HepG2 (cell line): ENCODE results near the gene BIRC2. TPM values are rescaled to one million over a fixed set of nuclear protein-coding genes. Genes with fewer than 3 reads are reported as not detected.

Experiments used
- ATAC-seq: fragments of 200-7000 bp; cut with Tn5 transposase; 3 replicates; pipeline ENCODE4 v1.9.1; 2020; ENCODE audit warnings: mild to moderate bottlenecking, moderate library complexity
- BruUV-seq: library from RNA; stranded (reverse); fragments of 400-500 nt; replicated peaks from 2 replicates; lab custom pipeline; 2021; lab: Mats Ljungman, UMichigan
- CTCF ChIA-PET: fragments of 300-600 bp; formaldehyde crosslinking; extraction: SDS; loops from one replicate; lab custom pipeline; 2021; ENCODE audit warnings: low total read pairs, inconsistent platforms, low intra/inter-chr PET ratio; lab: Yijun Ruan, JAX
- POLR2A ChIA-PET: fragments of 350-600 bp; sonication (Branson Sonifier 250); formaldehyde crosslinking; loops from one replicate; lab custom pipeline; 2020; ENCODE audit warnings: antibody characterized with exemption, inconsistent platforms; lab: Yijun Ruan, JAX
- DNase-seq: peaks from one replicate; pipeline ENCODE4 v3.0.0-alpha.2; 2015; ENCODE audit warnings: low spot score
- FAIRE-seq: peaks from 3 replicates; lab custom pipeline; 2011; peaks lifted over from hg19 to GRCh38; lab: Jason Lieb, UNC
- H2AFZ ChIP-seq: one replicate; pipeline ENCODE4 v1.6.1; 2011; ENCODE audit warnings: low read length, inconsistent platforms
- H3K27ac ChIP-seq: fragments of 300-600 bp; 3 replicates; pipeline ENCODE4 v1.8.0; 2011; ENCODE audit warnings: mixed run types, mild to moderate bottlenecking, mixed read lengths, low read length, inconsistent platforms; ENCODE audit not compliant: insufficient read depth; ENCODE audit errors: extremely low read length
- H3K27me3 ChIP-seq, 2 experiments: fragments of 200-600 bp in 1 of 2; 2 replicates in 1 of 2; 3 replicates in 1 of 2; pipeline versions ENCODE4 v1.6.0 to v1.8.0; 2011; ENCODE audit warnings: low read length in 2 of 2, mild to moderate bottlenecking in 2 of 2, moderate library complexity in 2 of 2, inconsistent platforms in 1 of 2; ENCODE audit not compliant: insufficient read depth in 2 of 2, control insufficient read depth in 1 of 2
- H3K36me3 ChIP-seq, 2 experiments: fragments of 200-600 bp in 1 of 2; replicated peaks in 1 of 2; 2 replicates in 1 of 2; 3 replicates in 1 of 2; pipeline versions ENCODE4 v1.5.1 to v1.8.0; 2011; ENCODE audit warnings: low read length in 2 of 2, inconsistent platforms in 1 of 2; ENCODE audit not compliant: insufficient read depth in 2 of 2, control insufficient read depth in 1 of 2
- H3K4me1 ChIP-seq: 2 replicates; pipeline ENCODE4 v1.5.1; 2012; ENCODE audit warnings: low read length, inconsistent platforms; ENCODE audit not compliant: insufficient read depth
- H3K4me2 ChIP-seq: 2 replicates; pipeline ENCODE4 v1.6.0; 2011; ENCODE audit warnings: low read depth, low read length, inconsistent platforms
- H3K4me3 ChIP-seq, 3 experiments: fragments of 200-600 bp in 1 of 3; sonication (generic), shearing (Covaris generic) in 1 of 3; replicated peaks in 1 of 3; 2 replicates each; pipeline ENCODE4 v1.5.1; 2011 to 2016; ENCODE audit warnings: low read length in 3 of 3, inconsistent platforms in 2 of 3, low read depth in 2 of 3, mild to moderate bottlenecking in 2 of 3, control low read depth in 1 of 3, mixed read lengths in 1 of 3; ENCODE audit not compliant: insufficient read depth in 1 of 3
- H3K79me2 ChIP-seq: one replicate; pipeline ENCODE4 v1.6.1; 2011; ENCODE audit warnings: low read length, inconsistent platforms; ENCODE audit not compliant: insufficient read depth
- H3K9ac ChIP-seq: 2 replicates; pipeline ENCODE4 v1.6.0; 2011; ENCODE audit warnings: mild to moderate bottlenecking, low read depth, low read length, inconsistent platforms; ENCODE audit not compliant: insufficient read depth
- H3K9me3 ChIP-seq: 2 replicates; pipeline ENCODE4 v1.5.1; 2012; ENCODE audit warnings: mild to moderate bottlenecking, low read length
- H4K20me1 ChIP-seq: 2 replicates; pipeline ENCODE4 v1.6.0; 2011; ENCODE audit warnings: inconsistent platforms, mild to moderate bottlenecking, low read length, moderate library complexity; ENCODE audit not compliant: insufficient read depth
- ARNT ChIP-seq: fragments of 450-650 bp; IDR thresholded peaks from 2 replicates; pipeline ENCODE4 v1.6.1; 2017
- ETV5 ChIP-seq: IDR thresholded peaks from 2 replicates; pipeline ENCODE4 v1.6.1; 2018; ENCODE audit warnings: missing biosample characterization, missing genetic modification reagents, inconsistent platforms, borderline replicate concordance
- GABPB1 ChIP-seq: IDR thresholded peaks from 2 replicates; pipeline ENCODE4 v1.6.1; 2016; ENCODE audit warnings: mild to moderate bottlenecking, missing genetic modification reagents, moderate library complexity, missing compliant biosample characterization
- KDM4B ChIP-seq: sonication (generic); formaldehyde crosslinking; IDR thresholded peaks from 2 replicates; pipeline ENCODE4 v1.4.0; 2020; ENCODE audit warnings: missing genetic modification reagents
- MIER3 ChIP-seq: IDR thresholded peaks from 2 replicates; pipeline ENCODE4 v1.6.1; 2016; ENCODE audit warnings: missing compliant biosample characterization, borderline replicate concordance
- POLR2AphosphoS5 ChIP-seq: IDR thresholded peaks from 2 replicates; pipeline ENCODE4 v1.6.1; 2012; ENCODE audit warnings: low read depth, low read length
- RBM22 ChIP-seq: fragments of 200-400 bp; formaldehyde crosslinking; optimal IDR thresholded peaks from 2 replicates; pipeline ENCODE3; 2017; ENCODE audit warnings: mild to moderate bottlenecking, low read length, moderate library complexity
- RNF219 ChIP-seq: sonication (generic); formaldehyde crosslinking; IDR thresholded peaks from 2 replicates; pipeline ENCODE4 v1.5.0; 2020; ENCODE audit warnings: mild to moderate bottlenecking, missing genetic modification reagents
- TFDP2 ChIP-seq: sonication (generic); formaldehyde crosslinking; IDR thresholded peaks from 2 replicates; pipeline ENCODE4 v1.4.0; 2020; ENCODE audit warnings: missing genetic modification reagents
- U2AF1 ChIP-seq: fragments of 200-400 bp; formaldehyde crosslinking; optimal IDR thresholded peaks from 2 replicates; pipeline ENCODE3; 2017; ENCODE audit warnings: mild to moderate bottlenecking, low read depth, low read length
- ZFP82 ChIP-seq: sonication (generic); formaldehyde crosslinking; IDR thresholded peaks from 2 replicates; pipeline ENCODE4 v1.5.1; 2020; ENCODE audit warnings: mild to moderate bottlenecking, missing genetic modification reagents, borderline replicate concordance
- ZFP91 ChIP-seq: sonication (generic); formaldehyde crosslinking; IDR thresholded peaks from 2 replicates; pipeline ENCODE4 v1.9.0; 2022; ENCODE audit warnings: missing genetic modification reagents, mild to moderate bottlenecking, borderline replicate concordance
- ZNF12 ChIP-seq: sonication (generic); formaldehyde crosslinking; IDR thresholded peaks from 2 replicates; pipeline ENCODE4 v1.5.0; 2020; ENCODE audit warnings: missing genetic modification reagents
- WGBS: methylation state at CpG from one replicate; pipeline ENCODE4 v1.1.6; 2017; ENCODE audit warnings: low lambda C conversion rate; 5-methylcytosine and 5-hydroxymethylcytosine counted together
- in situ Hi-C: cut with HindIII; loops from 2 replicates; pipeline ENCODE4 v1.10.0; 2017; ENCODE audit warnings: low pct_unique_long_range_greater_than_20kb; ENCODE audit not compliant: extremely low pct_ligation_motif_present
- intact Hi-C: fragments of 100-400 bp; cut with micrococcal nuclease; formaldehyde crosslinking; loops from one replicate; pipeline ENCODE4 v1.10.0; 2022; ENCODE audit not compliant: unreplicated experiment
- polyA plus RNA-seq, 8 experiments: library from polyadenylated mRNA; depleted of rRNA in 3 of 8; stranded (reverse) in 7 of 8; unstranded in 1 of 8; fragments of >200 nt; fragmentation: Illumina TruSeq in 4 of 8; extraction: Trizol in 4 of 8; gene quantifications; 2 replicates each; pipeline versions ENCODE4 v1.2.1 to v1.2.3, GENCODE V29; 2011 to 2016; ENCODE audit warnings: low read depth in 4 of 8, missing spikeins in 1 of 8, mixed read lengths in 1 of 8; ENCODE audit not compliant: insufficient read depth in 1 of 8
- total RNA-seq, 5 experiments: library from RNA; depleted of rRNA; stranded (reverse); fragments of >200 nt; fragmentation: Illumina TruSeq; extraction: Trizol; gene quantifications; 2 replicates each; pipeline ENCODE4 v1.2.3, GENCODE V29; 2016; ENCODE audit warnings: low read depth in 1 of 5

The BIRC2 gene
- total and polyA plus RNA-seq, 2 of the 13 experiments (the other 11 are each of a cell fraction or from before 2014, with no cell fraction given) = 61.7 to 62.2 TPM

- POLR2A ChIA-PET = interaction anchor here (1.1 kb wide), 1 partner anchor 76 kb away, joined by 3 read pairs; the partner anchor contains the start of gene BIRC2
These were observed 76.1 kb downstream of the BIRC2 start for GRCh38 chr11:102422817-102423712.

More at GRCh38 chr11:102422817-102423712, 76.1 kb downstream of the BIRC2 start:
- H3K79me2 ChIP-seq = peaks cover 98% of the 10 kb centered on the region
- H4K20me1 ChIP-seq = peaks cover 99% of the 10 kb centered on the region
- H3K27ac ChIP-seq = no peak overlapping the region
- H3K9me3 ChIP-seq = no peaks in the 10 kb centered on the region
- peaks cover 62% of the 10 kb centered on the region for H3K4me1 ChIP-seq
- intact Hi-C loops = no loop called here
- in situ Hi-C loops = no loop called here
- no peak for FAIRE-seq
- DNase-seq = no peak
- H3K27me3 ChIP-seq = no peaks in the 10 kb centered on the region
- H3K36me3 ChIP-seq = peaks cover 3 to 78% of the 10 kb centered on the region in 2 experiments
- no peak overlapping the region for H3K4me2 ChIP-seq
- no TSS peak for BruUV-seq
- TF ChIP-seq RNF219 (CRISPR knock-in tag) (no peak), U2AF1 (no peak), POLR2AphosphoS5 (0 out of 2 replicates have a peak, but pooled peaks have one; percentile 17), ETV5 (CRISPR knock-in tag) (no peak), ZFP91 (CRISPR knock-in tag) (no peak), MIER3 (CRISPR knock-in tag) (no peak), GABPB1 (CRISPR knock-in tag) (no peak), KDM4B (no peak), RBM22 (peak; percentile 80), ZNF12 (peak; percentile 71; the same call in 1 of the 2 replicates), TFDP2 (CRISPR knock-in tag) (no peak), ZFP82 (no peak), ARNT (no peak)
- WGBS = 95% methylated on average over 4 of the region's 4 CpGs
- no peak overlapping the region for H3K4me3 ChIP-seq
- no peak for ATAC-seq
- H2AFZ ChIP-seq = no peak overlapping the region
- CTCF ChIA-PET = no interaction called here
- H3K9ac ChIP-seq = no peak overlapping the region
